K562 (cell line): Measurements from ENCODE around the gene ARL17B. TPM values are rescaled to one million over a fixed set of nuclear protein-coding genes. Genes with fewer than 3 reads are reported as not detected.
"Not testable (repeated sequence)": the region's sequence is repeated elsewhere in the genome, so short reads cannot be mapped to it uniquely, and the experiment has no call there.

ENCODE experiments used
- ATAC-seq: fragments of 200-7000 bp; cut with Tn5 transposase; 3 replicates; pipeline ENCODE4 v1.9.1; 2020; ENCODE audit warnings: moderate library complexity
- BruUV-seq: library from RNA; stranded (reverse); fragments of 400-500 nt; replicated peaks from 2 replicates; lab custom pipeline; 2021; lab: Mats Ljungman, UMichigan
- CTCF ChIA-PET: fragments of 300-600 bp; formaldehyde crosslinking; extraction: SDS; loops from one replicate; lab custom pipeline; 2021; ENCODE audit warnings: low intra/inter-chr PET ratio; lab: Yijun Ruan, JAX
- POLR2A ChIA-PET: fragments of 300-600, 350-650 bp; sonication (Branson Sonifier 250); formaldehyde crosslinking; extraction: SDS; loops from one replicate; lab custom pipeline; 2021; ENCODE audit warnings: antibody characterized with exemption, inconsistent platforms; lab: Yijun Ruan, JAX
- DNase-seq, 4 experiments: peaks; one replicate each; pipeline versions ENCODE4 v3.0.0 to v3.0.0-alpha.2; 2011 to 2018; ENCODE audit warnings: low spot score in 3 of 4, mixed read lengths in 3 of 4; ENCODE audit errors: extremely low read depth in 1 of 4
- FAIRE-seq: peaks from 2 replicates; lab custom pipeline; 2011; peaks lifted over from hg19 to GRCh38; lab: Jason Lieb, UNC
- H2AFZ ChIP-seq: 2 replicates; pipeline ENCODE4 v1.6.0; 2011; ENCODE audit warnings: low read depth, low read length, control low read depth, inconsistent platforms
- H3K27ac ChIP-seq: fragments of 200-600 bp; 3 replicates; pipeline ENCODE4 v1.8.0; 2011; ENCODE audit warnings: low read depth, mild to moderate bottlenecking, control low read depth, inconsistent platforms, low read length, moderate library complexity, mixed read lengths; ENCODE audit errors: extremely low read depth
- H3K27me3 ChIP-seq, 2 experiments: fragments of 300-600 bp in 1 of 2; 2 replicates in 1 of 2; 3 replicates in 1 of 2; pipeline versions ENCODE4 v1.6.0 to v1.8.0; 2011; ENCODE audit warnings: inconsistent platforms in 2 of 2, low read length in 2 of 2, mild to moderate bottlenecking in 1 of 2, mixed read lengths in 1 of 2, moderate library complexity in 1 of 2; ENCODE audit not compliant: control insufficient read depth in 2 of 2, insufficient read depth in 2 of 2
- H3K36me3 ChIP-seq: fragments of 300-600 bp; 3 replicates; pipeline ENCODE4 v1.8.0; 2011; ENCODE audit warnings: mild to moderate bottlenecking, low read length, inconsistent platforms; ENCODE audit not compliant: control insufficient read depth, insufficient read depth
- H3K4me1 ChIP-seq, 2 experiments: fragments of 200-600 bp in 1 of 2; replicated peaks in 1 of 2; 2 replicates in 1 of 2; 3 replicates in 1 of 2; pipeline versions ENCODE4 v1.5.1 to v1.8.0; 2011; ENCODE audit warnings: inconsistent platforms in 2 of 2, low read length in 2 of 2, mild to moderate bottlenecking in 1 of 2, mixed read lengths in 1 of 2, moderate library complexity in 1 of 2; ENCODE audit not compliant: control insufficient read depth in 2 of 2, insufficient read depth in 2 of 2
- H3K4me2 ChIP-seq: 2 replicates; pipeline ENCODE4 v1.6.1; 2011; ENCODE audit warnings: low read length, control low read depth, inconsistent platforms, mixed read lengths; ENCODE audit not compliant: insufficient read depth
- H3K4me3 ChIP-seq: fragments of 200-600 bp; sonication (generic), shearing (Covaris generic); 2 replicates; pipeline ENCODE4 v1.5.1; 2016; ENCODE audit warnings: control low read depth, inconsistent platforms
- H3K79me2 ChIP-seq: fragments of 200-600 bp; 3 replicates; pipeline ENCODE4 v1.8.0; 2011; ENCODE audit warnings: low read length, inconsistent platforms; ENCODE audit not compliant: control insufficient read depth, insufficient read depth
- H3K9ac ChIP-seq, 2 experiments: 2 replicates each; pipeline versions ENCODE4 v1.6.0 to v1.6.1; 2011; ENCODE audit warnings: low read depth in 2 of 2, low read length in 2 of 2, control low read depth in 1 of 2, inconsistent platforms in 1 of 2, mild to moderate bottlenecking in 1 of 2, mixed read lengths in 1 of 2; ENCODE audit not compliant: insufficient read depth in 1 of 2
- H3K9me1 ChIP-seq: one replicate; pipeline ENCODE4 v1.6.0; 2011; ENCODE audit warnings: inconsistent platforms, mild to moderate bottlenecking, low read length, moderate library complexity; ENCODE audit not compliant: control insufficient read depth, insufficient read depth
- H3K9me3 ChIP-seq: replicated peaks from 2 replicates; pipeline ENCODE4 v1.5.1; 2011; ENCODE audit warnings: low read depth, low read length, inconsistent platforms; ENCODE audit not compliant: control insufficient read depth, insufficient read depth
- H4K20me1 ChIP-seq: replicated peaks from 2 replicates; pipeline ENCODE4 v1.6.1; 2011; ENCODE audit warnings: low read length, inconsistent platforms, mixed read lengths; ENCODE audit not compliant: control insufficient read depth, insufficient read depth
- WGBS: fragments of 100-300 bp; shearing (Covaris generic); methylation state at CpG from one replicate; pipeline ENCODE4 v1.1.6; 2016; ENCODE audit warnings: low coverage, mixed read lengths; ENCODE audit not compliant: insufficient coverage; ENCODE audit errors: missing lambda C conversion rate; 5-methylcytosine and 5-hydroxymethylcytosine counted together
- in situ Hi-C: fragments of 300-500 bp; cut with MboI; formaldehyde crosslinking; loops from 4 replicates; pipeline ENCODE4 v1.15.0; 2018; ENCODE audit warnings: inconsistent platforms, mixed read lengths
- intact Hi-C: fragments of 100-400 bp; cut with micrococcal nuclease; formaldehyde crosslinking; loops from 2 replicates; pipeline ENCODE4 v1.14.2; 2022
- polyA plus RNA-seq, 8 experiments: library from polyadenylated mRNA; depleted of rRNA in 4 of 8; stranded (reverse) in 5 of 8; unstranded in 3 of 8; fragments of >200 nt; fragmentation: Nextera tagmentation in 2 of 8; fragmentation: Illumina TruSeq in 1 of 8; extraction: Ambion mirVana in 2 of 8; extraction: Trizol in 1 of 8; gene quantifications; 2 replicates each; pipeline versions ENCODE4 v1.2.1 to v1.2.3, GENCODE V29; 2011 to 2014; ENCODE audit warnings: inconsistent platforms in 1 of 8, missing spikeins in 1 of 8
- total RNA-seq, 7 experiments: library from RNA; depleted of rRNA in 6 of 7; stranded (reverse); fragments of >200 nt in 6 of 7; fragmentation: Illumina TruSeq in 2 of 7; extraction: Trizol in 2 of 7; gene quantifications; 2 replicates each; pipeline versions ENCODE4 v1.2.1 to v1.2.3, GENCODE V29; 2011 to 2021; ENCODE audit warnings: low replicate concordance in 1 of 7

ARL17B gene
- total and polyA plus RNA-seq, 9 of the 15 experiments (the other 6 are each of a cell fraction or from before 2014, with no cell fraction given), result 4.0 to 24.2 (median 8.4) TPM

DNA sequence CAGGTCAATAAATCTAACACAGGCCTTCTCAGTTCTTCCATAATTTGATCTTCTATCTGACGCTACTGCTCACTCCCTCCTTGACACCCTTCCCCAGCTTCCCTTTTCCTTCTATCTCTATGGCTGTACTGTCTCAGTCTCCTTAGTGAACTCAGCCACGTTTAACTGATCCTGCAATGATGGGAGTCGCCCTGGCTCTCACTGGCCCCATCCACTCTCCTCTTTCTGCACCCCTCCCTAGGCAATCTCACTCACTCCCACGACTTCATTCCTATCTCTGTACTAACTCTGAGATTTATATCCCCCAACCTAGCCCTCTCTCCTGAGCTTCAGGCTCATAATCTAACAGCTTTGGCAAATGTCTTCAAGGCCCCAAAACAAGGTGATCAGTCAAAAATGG, 7.7 kb downstream of the ARL17B start:
- FAIRE-seq, CTCF ChIA-PET: not testable (repeated sequence)

DNA sequence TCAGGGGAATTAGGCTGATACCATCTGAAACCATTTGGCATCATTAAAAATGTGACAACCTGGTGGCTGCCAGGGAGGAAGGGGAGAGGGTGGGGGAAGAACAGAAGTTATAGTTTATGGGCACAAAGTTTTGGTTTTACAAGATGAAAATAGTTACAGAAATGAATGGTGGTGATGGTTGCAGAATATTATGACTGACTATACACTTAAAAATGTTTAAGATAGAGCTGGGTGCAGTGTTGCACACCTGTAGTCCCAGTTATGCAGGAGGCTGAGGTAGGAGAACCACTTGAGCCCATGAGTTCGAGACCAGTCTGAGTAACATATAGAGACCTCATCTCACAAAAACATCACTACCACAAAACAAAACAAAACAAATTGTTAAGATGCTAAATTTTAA, 12.5 kb downstream of the ARL17B start:
- H2AFZ ChIP-seq, ATAC-seq, H3K27ac ChIP-seq, intact Hi-C loops, H3K36me3 ChIP-seq, POLR2A ChIA-PET, H3K9me1 ChIP-seq, H3K9ac ChIP-seq, FAIRE-seq, H3K79me2 ChIP-seq, CTCF ChIA-PET, H4K20me1 ChIP-seq, H3K4me2 ChIP-seq, H3K4me3 ChIP-seq, in situ Hi-C loops, DNase-seq, H3K4me1 ChIP-seq, BruUV-seq, H3K9me3 ChIP-seq, H3K27me3 ChIP-seq: not testable (repeated sequence)
- no CpG with 5 or more reads among the region's 1 CpG for WGBS

More for the DNA sequence above, 7.7 kb downstream of the ARL17B start:
- H2AFZ ChIP-seq, DNase-seq, BruUV-seq, H3K36me3 ChIP-seq, H3K4me1 ChIP-seq, H3K9me1 ChIP-seq, H3K4me3 ChIP-seq, H3K4me2 ChIP-seq, POLR2A ChIA-PET, H3K79me2 ChIP-seq, H3K27ac ChIP-seq, intact Hi-C loops, H4K20me1 ChIP-seq, H3K9me3 ChIP-seq, H3K9ac ChIP-seq, H3K27me3 ChIP-seq: not testable (repeated sequence)
- ATAC-seq, result peak; percentile 65; the same call in 2 of the 3 replicates
- WGBS, result no CpG with 5 or more reads among the region's 4 CpGs
- in situ Hi-C loops, result loop anchor here (25.0 kb wide), 1 partner anchor 92 kb away; no protein-coding TSS in a partner anchor

- H3K9me3 ChIP-seq, H3K27me3 ChIP-seq, H3K36me3 ChIP-seq, H3K9me1 ChIP-seq, BruUV-seq, POLR2A ChIA-PET, intact Hi-C loops, H3K79me2 ChIP-seq, FAIRE-seq, CTCF ChIA-PET, H3K27ac ChIP-seq, ATAC-seq, H3K4me1 ChIP-seq, H4K20me1 ChIP-seq, H3K4me3 ChIP-seq, DNase-seq, H3K4me2 ChIP-seq, H2AFZ ChIP-seq, H3K9ac ChIP-seq, in situ Hi-C loops: not testable (repeated sequence)
- WGBS, result no CpG with 5 or more reads among the region's 2 CpGs
Observed at GRCh38 chr17:46348345-46348744, 13.2 kb downstream of the ARL17B start.

DNA sequence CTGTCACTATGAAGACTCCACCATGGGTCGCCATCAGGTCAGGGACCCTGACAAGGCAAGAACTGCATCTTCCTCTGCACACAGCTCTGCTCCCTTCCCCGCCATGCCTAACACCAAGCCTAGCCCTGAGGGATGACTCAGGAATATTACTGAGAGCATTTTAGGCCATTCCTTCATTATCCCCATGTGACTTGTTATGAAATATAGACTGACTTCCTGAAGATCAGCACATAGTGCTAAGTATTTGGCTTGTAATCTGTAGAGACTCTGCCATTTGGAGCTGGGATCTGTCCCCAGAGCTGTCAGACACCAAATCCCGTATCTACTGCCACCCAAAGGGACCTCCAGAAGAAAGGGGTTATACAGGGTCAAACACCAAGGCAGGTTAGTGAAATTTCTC, 19.4 kb downstream of the ARL17B start:
- BruUV-seq, H4K20me1 ChIP-seq, H3K36me3 ChIP-seq, H3K4me1 ChIP-seq, DNase-seq, H2AFZ ChIP-seq, intact Hi-C loops, POLR2A ChIA-PET, H3K4me3 ChIP-seq, in situ Hi-C loops, H3K9me1 ChIP-seq, CTCF ChIA-PET, H3K27me3 ChIP-seq, H3K4me2 ChIP-seq, H3K9me3 ChIP-seq, H3K27ac ChIP-seq, FAIRE-seq, H3K79me2 ChIP-seq, H3K9ac ChIP-seq: not testable (repeated sequence)
- ATAC-seq, result peak; percentile 48
- no CpG with 5 or more reads among the region's 3 CpGs for WGBS
